ENCODE results near the gene NOC4L. TPM values are rescaled to one million over a fixed set of nuclear protein-coding genes. Genes with fewer than 3 reads are reported as not detected.

NOC4L gene
- polyA plus RNA-seq, 1 experiment = 8.1 TPM

DNA sequence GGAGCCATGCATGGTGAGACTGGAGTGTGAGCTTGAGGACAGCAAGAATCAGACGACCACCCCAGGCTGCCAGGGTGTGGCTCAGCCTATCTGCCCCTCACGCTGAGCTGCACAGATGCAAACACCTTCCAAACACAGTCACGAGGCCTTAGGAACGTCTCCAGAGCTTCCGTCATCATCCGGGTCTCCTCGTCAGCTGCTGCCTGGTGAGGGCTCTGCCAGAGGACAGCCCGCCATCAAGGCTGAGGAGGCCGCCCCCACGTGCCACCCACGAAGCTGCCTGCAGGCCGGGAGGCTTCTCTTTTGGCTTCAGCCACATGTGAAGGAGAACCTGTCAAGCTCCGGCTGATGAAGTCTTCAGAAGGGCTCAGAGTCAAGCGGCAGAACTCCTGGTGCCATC lies 13.6 kb upstream of the NOC4L start:
- Histone ChIP-seq H3K4me3 (ENCODE audit: low read depth, low read length) (no peak overlapping the region), H3K36me3 (ENCODE audit: control insufficient read depth, insufficient read depth, low read length) (peaks cover 14% of the 10 kb centered on the region), H3K27me3 (ENCODE audit: control insufficient read depth, insufficient read depth, low read length) (no peaks in the 10 kb centered on the region)
- TF ChIP-seq CTCF (IDR thresholded peaks at IDR 0.05; ENCODE audit: insufficient read depth, low read depth, low read length) = no peak
- ChIA-PET POLR2A (no interaction called here), CTCF (interaction anchor here (1.2 to 1.4 kb wide), 2 partner anchors 16 to 23 kb away, joined by 3 to 5 read pairs; no protein-coding TSS in a partner anchor)
- DNase-seq (ENCODE audit: low read depth) = no peak

DNA sequence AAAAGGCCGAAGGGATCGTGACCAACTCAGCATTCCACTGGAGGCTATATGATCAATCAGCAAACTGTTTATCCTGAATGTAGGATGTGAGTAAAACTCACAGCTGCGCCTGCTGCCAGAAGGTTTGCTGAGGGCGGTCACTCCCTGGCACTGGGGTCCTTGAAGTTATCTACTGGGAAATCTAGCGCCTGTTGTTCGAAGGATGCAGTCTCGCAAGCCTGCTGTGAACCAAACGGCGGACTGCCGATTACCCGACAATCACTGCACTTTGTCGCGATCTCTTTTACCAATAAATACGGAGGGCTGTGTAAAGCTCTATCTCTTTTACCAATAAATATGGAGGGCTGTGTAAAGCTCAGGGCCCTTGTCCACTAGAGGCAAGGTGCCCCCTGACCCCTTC lies 13.0 kb upstream of the NOC4L start:
- Histone ChIP-seq H3K36me3 (ENCODE audit: control insufficient read depth, insufficient read depth, low read length) (peaks cover 12% of the 10 kb centered on the region), H3K4me3 (ENCODE audit: low read depth, low read length) (no peak overlapping the region), H3K27me3 (ENCODE audit: control insufficient read depth, insufficient read depth, low read length) (no peaks in the 10 kb centered on the region)
- ChIA-PET POLR2A (no interaction called here), CTCF (interaction anchor here (1.2 to 1.4 kb wide), 2 partner anchors 17 to 23 kb away, joined by 3 to 5 read pairs; no protein-coding TSS in a partner anchor)
- no peak for TF ChIP-seq CTCF (IDR thresholded peaks at IDR 0.05; ENCODE audit: insufficient read depth, low read depth, low read length)
- DNase-seq (ENCODE audit: low read depth) = no peak

- Histone ChIP-seq H3K27me3 (ENCODE audit: control insufficient read depth, insufficient read depth, low read length) (no peaks in the 10 kb centered on the region), H3K36me3 (ENCODE audit: control insufficient read depth, insufficient read depth, low read length) (peaks cover 8% of the 10 kb centered on the region), H3K4me3 (ENCODE audit: low read depth, low read length) (no peak overlapping the region)
- no peak for TF ChIP-seq CTCF (IDR thresholded peaks at IDR 0.05; ENCODE audit: insufficient read depth, low read depth, low read length)
- no peak for DNase-seq (ENCODE audit: low read depth)
- POLR2A ChIA-PET = no interaction called here
- CTCF ChIA-PET = interaction anchor here (1.2 kb wide), 1 partner anchor 22 kb away, joined by 3 read pairs; no protein-coding TSS in a partner anchor
These were observed 12.3 kb upstream of the NOC4L start for GRCh38 chr12:132131952-132132351.

DNA sequence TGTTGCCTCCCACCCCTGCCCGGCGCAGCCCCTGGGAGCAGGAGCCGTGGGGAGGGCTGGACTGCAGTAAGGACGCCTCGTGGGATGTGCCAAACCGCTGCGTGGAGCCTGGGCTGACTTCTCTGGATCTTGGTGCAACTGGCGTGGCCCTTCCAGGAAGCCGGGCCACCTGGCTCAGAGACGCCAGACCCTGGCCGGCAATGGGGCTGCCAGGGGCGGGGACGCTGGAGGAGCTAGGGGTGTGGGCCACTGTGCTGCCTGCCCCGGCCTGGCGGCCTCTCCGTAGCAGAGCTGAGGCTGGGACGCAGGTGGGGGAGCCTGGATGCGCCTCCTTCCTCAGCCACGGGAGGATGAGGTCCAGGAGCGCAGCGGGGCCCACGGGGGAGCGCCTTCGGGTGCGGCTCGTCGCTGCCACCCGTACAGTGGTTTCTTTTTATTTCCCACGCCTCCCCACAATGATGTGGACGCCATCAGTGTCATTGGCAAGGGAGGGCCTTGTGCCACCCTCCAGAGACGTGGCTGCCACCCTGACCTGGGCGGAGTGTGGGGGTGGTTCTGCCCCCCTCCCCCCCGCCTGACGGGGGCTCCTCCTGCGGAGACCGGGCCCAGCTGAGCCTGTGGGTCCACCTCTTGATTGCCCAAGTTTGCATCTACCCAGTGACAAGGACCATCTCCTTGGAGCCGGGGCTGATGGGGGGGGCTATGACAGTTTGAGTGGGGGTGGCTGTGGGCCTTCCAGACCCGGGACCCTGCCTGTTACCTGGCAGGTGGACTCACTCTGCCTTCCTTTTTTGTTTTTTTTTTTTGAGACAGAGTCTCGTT lies 11.4 kb upstream of the NOC4L start:
- CTCF ChIA-PET = no interaction called here

More for the DNA sequence above, 11.4 kb upstream of the NOC4L start:
- Histone ChIP-seq H3K4me3 (ENCODE audit: low read depth, low read length) (no peak overlapping the region), H3K36me3 (ENCODE audit: control insufficient read depth, insufficient read depth, low read length) (peaks cover 3% of the 10 kb centered on the region), H3K27me3 (ENCODE audit: control insufficient read depth, insufficient read depth, low read length) (no peaks in the 10 kb centered on the region)
- POLR2A ChIA-PET = no interaction called here
- TF ChIP-seq CTCF (IDR thresholded peaks at IDR 0.05; ENCODE audit: insufficient read depth, low read depth, low read length) = no peak
- no peak for DNase-seq (ENCODE audit: low read depth)
